Subcutaneous abdominal adipose tissue (tissue), 5 donors: Measurements from ENCODE around the gene MTG2.

Experiments
- H3K27ac ChIP-seq: one replicate; pipeline ENCODE4 v1.7.0; 2013; ENCODE audit warnings: low read depth, mild to moderate bottlenecking, inconsistent platforms, low read length, moderate library complexity
- H3K27me3 ChIP-seq, 5 donors: one replicate each; pipeline ENCODE4 v1.7.0; 2013; ENCODE audit warnings: low read length in 5 of 5, inconsistent platforms in 1 of 5; ENCODE audit not compliant: control insufficient read depth in 5 of 5, insufficient read depth in 4 of 5
- H3K36me3 ChIP-seq, 5 donors: one replicate each; pipeline ENCODE4 v1.7.0; 2013; ENCODE audit warnings: low read length in 5 of 5; ENCODE audit not compliant: control insufficient read depth in 5 of 5, insufficient read depth in 5 of 5
- H3K4me1 ChIP-seq, 5 donors: one replicate each; pipeline ENCODE4 v1.7.0; 2013; ENCODE audit warnings: low read length in 5 of 5, mild to moderate bottlenecking in 3 of 5, moderate library complexity in 1 of 5; ENCODE audit not compliant: control insufficient read depth in 5 of 5, insufficient read depth in 5 of 5
- H3K4me3 ChIP-seq, 5 donors: one replicate each; pipeline ENCODE4 v1.7.0; 2013; ENCODE audit warnings: low read length in 5 of 5, low read depth in 1 of 5
- H3K9ac ChIP-seq, 5 donors: one replicate each; pipeline ENCODE4 v1.7.0; 2013; ENCODE audit warnings: low read length in 5 of 5, mild to moderate bottlenecking in 4 of 5, moderate library complexity in 3 of 5
- H3K9me3 ChIP-seq, 5 donors: one replicate each; pipeline ENCODE4 v1.7.0; 2013; ENCODE audit warnings: low read length in 5 of 5; ENCODE audit not compliant: control insufficient read depth in 5 of 5
- donor health status: healthy.
- donor health status: healthy.
- donor health status: healthy.
- donor health status: healthy.
- donor health status: healthy.

The MTG2 gene

GRCh38 chr20:62160876-62161275, 22.0 kb upstream of the MTG2 start:
- H3K9me3 ChIP-seq: no peaks in the 10 kb centered on the region
- H3K9ac ChIP-seq: no peak overlapping the region
- no peak overlapping the region for H3K4me3 ChIP-seq
- H3K27ac ChIP-seq: no peak overlapping the region
- H3K27me3 ChIP-seq: no peaks in the 10 kb centered on the region
- peaks cover 0 to 67% (median 49%) of the 10 kb centered on the region in 5 donors for H3K36me3 ChIP-seq
- H3K4me1 ChIP-seq: peaks cover 1 to 10% (median 7%) of the 10 kb centered on the region in 5 donors

- Histone ChIP-seq H3K27me3 (no peaks in the 10 kb centered on the region), H3K9me3 (no peaks in the 10 kb centered on the region), H3K4me1 (peaks cover 1 to 15% (median 7%) of the 10 kb centered on the region in 5 donors), H3K9ac (no peak overlapping the region), H3K36me3 (peaks cover 0 to 70% (median 52%) of the 10 kb centered on the region in 5 donors), H3K27ac (no peak overlapping the region), H3K4me3 (no peak overlapping the region)
Observed at GRCh38 chr20:62161347-62161746, 21.5 kb upstream of the MTG2 start.

- no peaks in the 10 kb centered on the region for H3K27me3 ChIP-seq
- H3K4me3 ChIP-seq: no peak overlapping the region
- peaks cover 0 to 6% (median 4%) of the 10 kb centered on the region in 5 donors for H3K4me1 ChIP-seq
- H3K36me3 ChIP-seq: peaks cover 0 to 76% (median 55%) of the 10 kb centered on the region in 5 donors
- no peak overlapping the region for H3K27ac ChIP-seq
- H3K9ac ChIP-seq: no peak overlapping the region
- no peaks in the 10 kb centered on the region for H3K9me3 ChIP-seq
Observed at GRCh38 chr20:62162765-62163484, 19.9 kb upstream of the MTG2 start.

GRCh38 chr20:62163485-62163865, 19.4 kb upstream of the MTG2 start:
- Histone ChIP-seq H3K36me3 (peaks cover 0 to 82% (median 59%) of the 10 kb centered on the region in 5 donors), H3K27me3 (no peaks in the 10 kb centered on the region), H3K4me3 (no peak overlapping the region), H3K4me1 (peaks cover 0 to 6% (median 4%) of the 10 kb centered on the region in 5 donors), H3K9me3 (no peaks in the 10 kb centered on the region), H3K27ac (no peak overlapping the region), H3K9ac (no peak overlapping the region)

GRCh38 chr20:62163986-62164762, 18.7 kb upstream of the MTG2 start:
- peaks cover 0 to 84% (median 65%) of the 10 kb centered on the region in 5 donors for H3K36me3 ChIP-seq
- H3K9me3 ChIP-seq: no peaks in the 10 kb centered on the region

GRCh38 chr20:62164879-62165761, 17.7 kb upstream of the MTG2 start:
- H3K9ac ChIP-seq: no peak overlapping the region
- no peak overlapping the region for H3K4me3 ChIP-seq
- H3K4me1 ChIP-seq: peaks cover 0 to 6% (median 4%) of the 10 kb centered on the region in 5 donors
- no peak overlapping the region for H3K27ac ChIP-seq
- no peaks in the 10 kb centered on the region for H3K27me3 ChIP-seq
- no peaks in the 10 kb centered on the region for H3K9me3 ChIP-seq
- peaks cover 0 to 86% (median 71%) of the 10 kb centered on the region in 5 donors for H3K36me3 ChIP-seq

More at GRCh38 chr20:62163986-62164762, 18.7 kb upstream of the MTG2 start:
- Histone ChIP-seq H3K4me3 (no peak overlapping the region), H3K9ac (no peak overlapping the region), H3K27ac (no peak overlapping the region), H3K27me3 (no peaks in the 10 kb centered on the region), H3K4me1 (peaks cover 0 to 6% (median 4%) of the 10 kb centered on the region in 5 donors)

GRCh38 chr20:62165762-62166399, 16.9 kb upstream of the MTG2 start:
- no peak overlapping the region for H3K27ac ChIP-seq
- H3K4me3 ChIP-seq: no peak overlapping the region
- H3K4me1 ChIP-seq: peaks cover 0 to 6% (median 4%) of the 10 kb centered on the region in 5 donors
- no peaks in the 10 kb centered on the region for H3K27me3 ChIP-seq
- H3K36me3 ChIP-seq: peaks cover 0 to 80% (median 69%) of the 10 kb centered on the region in 5 donors
- H3K9me3 ChIP-seq: no peaks in the 10 kb centered on the region
- H3K9ac ChIP-seq: no peak overlapping the region

- no peak overlapping the region for H3K9ac ChIP-seq
- peaks cover 0 to 10% (median 6%) of the 10 kb centered on the region in 5 donors for H3K4me1 ChIP-seq
- peaks cover 0 to 65% (median 58%) of the 10 kb centered on the region in 5 donors for H3K36me3 ChIP-seq
- H3K4me3 ChIP-seq: no peak overlapping the region
- no peaks in the 10 kb centered on the region for H3K9me3 ChIP-seq
- no peak overlapping the region for H3K27ac ChIP-seq
- H3K27me3 ChIP-seq: no peaks in the 10 kb centered on the region
Observed at GRCh38 chr20:62167474-62167873, 15.4 kb upstream of the MTG2 start.

- Histone ChIP-seq H3K27ac (no peak overlapping the region), H3K4me3 (no peak overlapping the region), H3K36me3 (peaks cover 0 to 63% (median 54%) of the 10 kb centered on the region in 5 donors), H3K4me1 (peaks cover 0 to 10% (median 6%) of the 10 kb centered on the region in 5 donors), H3K9me3 (no peaks in the 10 kb centered on the region), H3K27me3 (no peaks in the 10 kb centered on the region), H3K9ac (no peak overlapping the region)
Observed at GRCh38 chr20:62168061-62168460, 14.8 kb upstream of the MTG2 start.
